GM21619 (cell line): ENCODE measurements around the gene SMIM9.
"Not testable (repeated sequence)": the region's sequence is repeated elsewhere in the genome, so short reads cannot be mapped to it uniquely, and the experiment has no call there.

Experiments
- ATAC-seq: cut with Tn5 transposase; IDR thresholded peaks from one replicate; pipeline ENCODE4 v1.9.1; 2021; ENCODE audit not compliant: unreplicated experiment

Gene SMIM9

GRCh38 chrX:154834562-154834961 is at the start of gene SMIM9:
SMIM9 (minus strand) TSS chrX:154834662; CDS start chrX:154830856, 3,806 bp downstream.
- no peak for ATAC-seq

GRCh38 chrX:154884069-154884468 is 49.6 kb upstream of the SMIM9 start:
- not testable (repeated sequence) for ATAC-seq

GRCh38 chrX:154873329-154873728 is 38.9 kb upstream of the SMIM9 start:
- no peak for ATAC-seq

DNA sequence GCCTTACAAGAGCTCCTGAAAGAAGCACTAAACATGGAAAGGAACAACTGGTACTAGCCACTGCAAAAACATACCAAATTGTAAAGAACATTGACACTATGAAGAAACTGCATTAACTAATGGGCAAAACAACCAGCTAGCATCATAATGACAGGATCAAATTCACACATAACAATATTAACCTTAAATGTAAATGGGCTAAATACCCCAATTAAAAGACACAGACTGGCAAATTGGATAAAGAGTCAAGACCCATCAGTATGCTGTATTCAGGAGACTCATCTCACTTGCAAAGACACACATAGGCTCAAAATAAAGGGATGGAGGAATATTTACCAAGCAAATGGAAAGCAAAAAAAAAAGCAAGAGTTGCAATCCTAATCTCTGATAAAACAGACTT is 34.1 kb upstream of the SMIM9 start:
- ATAC-seq = not testable (repeated sequence)

GRCh38 chrX:154855256-154855655 is 20.8 kb upstream of the SMIM9 start:
- no peak for ATAC-seq

DNA sequence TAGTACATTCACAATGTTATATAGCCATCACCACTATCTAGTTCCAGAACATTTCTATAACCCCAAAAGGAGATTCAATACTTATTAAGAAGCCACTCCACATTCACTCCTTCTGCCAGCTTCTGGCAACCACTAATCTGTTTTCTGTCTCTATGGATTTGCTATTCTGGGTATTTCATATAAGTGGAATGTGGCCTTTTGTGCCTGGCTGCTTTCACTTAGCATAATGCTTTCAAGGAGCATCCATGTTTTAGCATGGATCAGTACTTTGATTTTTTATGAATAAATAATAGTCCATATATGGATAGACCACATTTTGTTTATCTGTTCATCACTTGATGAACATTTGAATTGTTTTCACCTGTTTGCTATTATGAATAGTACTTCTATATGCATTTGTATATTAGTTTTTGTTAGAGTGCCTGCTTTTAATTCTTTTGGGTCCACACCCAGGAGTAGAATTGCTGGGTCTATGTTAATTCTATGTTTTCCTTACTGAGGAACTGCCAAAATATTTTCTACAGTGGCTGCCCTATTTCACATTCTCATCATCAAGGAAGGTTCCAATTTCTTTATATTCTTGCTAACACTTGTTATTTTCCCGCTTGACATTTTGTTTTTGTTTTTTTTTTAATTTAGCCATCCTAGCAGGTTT is 16.6 kb upstream of the SMIM9 start:
- no peak for ATAC-seq

- ATAC-seq = no peak
These were observed 6.4 kb upstream of the SMIM9 start for GRCh38 chrX:154840856-154841255.

DNA sequence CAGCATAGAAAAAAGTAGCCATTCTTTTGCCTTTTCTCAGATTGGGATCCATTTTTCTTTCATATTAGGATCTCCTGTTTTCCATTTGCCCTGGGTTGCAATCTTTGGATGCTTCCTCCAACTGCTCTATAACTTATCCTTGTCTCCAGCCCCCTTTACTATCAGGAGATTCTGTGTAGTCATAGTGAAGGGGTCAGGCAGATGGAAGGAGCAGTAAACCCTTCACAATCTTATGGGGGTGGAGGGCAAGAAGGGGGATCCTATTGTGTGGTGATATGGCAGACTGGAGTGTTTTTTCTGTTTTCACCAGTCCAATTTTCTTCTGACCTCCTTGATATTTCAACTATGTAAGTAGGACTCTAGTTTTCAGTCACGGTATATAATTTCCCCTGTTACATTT is 1.7 kb upstream of the SMIM9 start:
- ATAC-seq = no peak

- no peak for ATAC-seq
These were observed 652 bp downstream of the SMIM9 start for GRCh38 chrX:154833746-154834274.

DNA sequence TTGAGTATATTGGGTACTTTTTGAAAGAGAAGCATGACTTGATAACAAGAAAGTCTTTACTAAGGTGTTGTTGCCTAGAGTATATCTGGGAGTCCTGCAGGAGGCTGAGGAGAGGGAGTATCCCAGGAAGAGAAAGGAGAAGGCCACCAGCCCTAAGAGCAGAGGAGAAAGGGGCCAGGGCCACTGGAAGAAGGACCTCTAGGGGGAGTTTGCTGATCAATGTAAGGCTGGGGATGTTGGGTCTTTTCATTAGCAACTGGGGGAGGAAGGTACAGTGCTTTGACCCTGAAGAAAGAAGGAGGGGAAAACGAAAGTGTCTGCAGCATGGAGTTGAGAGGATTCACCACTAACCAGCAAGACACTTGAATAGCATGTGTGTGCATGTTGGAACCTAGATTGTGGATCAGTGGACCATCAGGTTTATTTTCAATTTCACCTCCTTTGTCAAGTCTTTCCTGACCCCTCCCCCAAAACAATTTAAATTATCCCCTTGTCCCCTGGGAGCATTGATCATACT is 4.5 kb downstream of the SMIM9 start:
- no peak for ATAC-seq

DNA sequence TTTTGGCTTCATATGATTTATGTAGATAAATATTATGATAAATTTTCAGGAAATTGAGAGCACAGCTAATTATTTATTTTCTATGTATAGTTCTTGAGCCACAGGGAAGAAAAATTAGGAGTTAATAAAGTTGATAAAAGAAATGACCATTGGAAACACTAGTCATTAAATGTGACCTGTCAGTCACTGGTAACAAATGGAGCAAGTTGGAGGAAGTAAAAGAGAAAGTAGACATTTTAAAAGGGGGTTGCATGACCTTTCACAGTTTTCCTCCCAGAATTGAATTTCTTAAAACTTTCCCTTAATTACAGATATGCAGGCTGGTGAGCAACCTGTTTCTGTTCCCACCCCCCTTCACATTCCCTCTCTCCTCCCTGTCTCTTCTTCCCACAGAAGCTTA is 5.3 kb downstream of the SMIM9 start:
- no peak for ATAC-seq

DNA sequence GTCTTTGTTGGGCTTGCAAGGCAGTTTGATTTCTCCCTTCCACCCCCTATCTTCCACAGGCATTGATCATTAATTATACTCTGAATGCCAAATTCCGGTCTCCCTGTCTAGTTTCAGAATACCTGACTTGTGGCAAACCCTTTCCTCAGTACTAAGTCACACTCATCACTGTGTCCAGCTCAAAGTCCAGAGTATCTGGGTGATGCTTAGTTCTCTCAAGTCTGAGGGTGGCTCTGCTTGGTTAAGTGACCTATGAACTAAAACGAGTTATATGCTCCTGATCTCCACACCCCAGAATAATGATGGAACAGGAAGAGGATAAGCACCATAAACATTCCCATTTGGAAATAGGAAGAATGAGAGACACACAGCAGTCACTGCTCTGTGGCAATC is 6.5 kb downstream of the SMIM9 start:
- ATAC-seq = no peak

- ATAC-seq = peak; percentile 93
These were observed 7.1 kb downstream of the SMIM9 start for GRCh38 chrX:154827194-154828015.

GRCh38 chrX:154825586-154825985 is 8.9 kb downstream of the SMIM9 start:
- ATAC-seq = not testable (repeated sequence)

DNA sequence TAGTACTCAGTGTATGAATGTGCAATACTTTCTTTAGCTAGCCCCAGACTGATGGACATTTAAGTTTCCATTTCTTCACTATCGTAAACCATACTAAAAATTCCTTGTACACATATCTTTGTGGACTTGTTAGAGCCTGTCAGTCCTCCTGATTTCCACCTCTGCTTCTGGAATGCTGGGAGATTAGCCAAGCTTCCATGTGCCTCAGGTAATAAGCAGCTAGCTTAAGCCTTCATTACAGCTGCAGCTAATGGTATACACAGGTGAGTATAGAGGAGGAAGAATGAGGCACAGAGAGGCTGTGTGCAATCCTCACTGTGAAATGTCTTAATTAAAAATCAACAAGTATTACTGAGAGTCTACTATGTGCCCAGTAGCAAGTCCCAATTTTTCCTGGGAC is 9.8 kb downstream of the SMIM9 start:
- no peak for ATAC-seq

DNA sequence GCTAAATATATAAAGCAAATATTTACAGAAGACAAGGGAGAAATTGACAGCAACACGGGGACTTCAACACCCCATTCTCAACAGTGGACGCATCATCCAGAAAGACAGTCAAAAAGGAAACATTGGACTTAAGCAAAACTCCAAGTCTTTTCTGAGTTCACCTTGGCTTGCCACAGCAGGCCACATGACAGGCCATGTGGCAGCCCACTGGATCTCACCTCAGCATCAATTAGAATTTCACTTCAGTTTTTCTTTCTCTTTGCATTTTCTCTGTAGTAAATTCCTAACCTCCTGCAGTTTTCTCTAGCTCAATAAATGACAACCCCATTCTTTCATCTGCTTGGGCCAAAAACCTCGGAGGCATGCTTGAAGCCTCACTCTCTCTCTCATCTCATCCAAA is 12.4 kb downstream of the SMIM9 start:
- no peak for ATAC-seq

DNA sequence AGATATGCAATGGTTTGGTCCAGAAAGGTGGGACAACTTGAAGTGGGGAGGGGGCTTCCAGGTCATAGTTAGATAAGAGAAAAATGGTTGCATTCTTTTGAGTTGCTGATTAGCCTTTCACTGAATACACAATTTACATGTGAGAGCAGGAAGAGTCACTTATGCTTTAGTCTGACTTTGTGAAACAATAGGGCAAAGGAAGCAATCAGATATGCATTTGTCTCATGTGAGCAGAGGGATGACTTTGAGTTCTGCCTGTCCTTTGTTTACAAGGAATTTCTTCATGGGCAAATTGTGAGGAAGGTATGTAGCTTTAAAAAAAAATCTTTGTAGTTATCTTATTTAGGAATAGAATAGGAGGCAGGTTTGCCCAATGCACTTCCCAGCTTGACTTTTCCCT is 12.9 kb downstream of the SMIM9 start:
- no peak for ATAC-seq

DNA sequence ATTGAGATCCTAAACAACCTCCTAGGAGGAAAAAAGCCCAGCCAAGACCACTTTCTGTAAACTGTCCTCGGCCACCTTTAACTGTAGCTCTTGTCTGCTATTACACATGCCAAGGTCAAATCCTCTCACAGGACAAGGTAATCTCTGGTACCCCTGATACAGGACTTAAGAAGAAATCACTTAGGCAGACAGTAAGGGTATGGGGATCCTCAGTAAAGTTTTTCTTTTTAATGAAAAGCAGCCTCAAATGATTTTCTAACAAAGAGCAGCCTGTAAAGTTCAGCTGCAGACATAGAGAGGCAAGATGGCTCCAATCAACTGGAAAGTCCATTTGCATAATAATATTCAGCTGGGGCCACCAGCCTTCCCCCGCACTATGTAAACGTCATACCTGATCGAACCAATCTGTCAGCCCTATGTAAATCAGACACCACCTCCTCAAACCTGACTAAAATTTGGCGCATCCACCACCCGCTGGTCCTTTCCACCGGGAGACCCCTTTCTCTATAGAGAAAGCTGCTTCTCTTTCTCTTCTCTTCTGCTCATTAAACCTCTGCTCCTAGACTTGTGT is 14.6 kb downstream of the SMIM9 start:
- peak; percentile 80 for ATAC-seq

GRCh38 chrX:154818916-154819770 is 15.3 kb downstream of the SMIM9 start:
- ATAC-seq = peak; percentile 28

DNA sequence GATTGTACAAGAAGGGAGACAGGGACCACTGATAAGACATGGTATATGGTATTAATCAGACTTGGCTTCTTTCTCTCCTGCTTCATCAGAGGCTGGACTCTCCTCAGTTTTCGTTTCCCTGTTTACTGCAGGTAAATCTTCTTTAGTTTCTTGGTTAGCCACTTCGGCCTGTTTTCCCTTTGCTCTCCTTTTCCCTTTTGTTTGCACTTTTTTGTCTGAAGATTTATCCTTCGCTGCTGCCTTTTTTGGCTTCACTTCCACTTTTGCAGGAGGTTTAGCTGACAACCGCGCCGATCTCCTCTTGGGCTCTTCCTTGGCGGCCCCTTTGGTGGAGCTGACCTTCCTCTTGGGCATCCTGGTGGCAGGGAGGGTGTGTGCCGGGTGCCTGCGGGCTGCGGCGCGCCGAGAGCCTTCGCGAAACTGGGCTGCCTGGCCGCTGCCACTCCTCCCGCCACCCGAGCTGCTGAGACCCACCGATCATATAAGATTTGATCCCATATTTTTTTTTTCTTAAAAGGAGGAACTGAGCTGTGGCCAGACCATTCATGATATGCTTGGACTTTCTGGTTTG is 17.3 kb downstream of the SMIM9 start:
- not testable (repeated sequence) for ATAC-seq
